Activated naive CD4-positive, alpha-beta T cell treated with Interleukin-2 at 50 U/mL for 16 hours (primary cell): ENCODE results near the gene MIEN1.
"Not testable (repeated sequence)": the region's sequence is repeated elsewhere in the genome, so short reads cannot be mapped to it uniquely, and the experiment has no call there.

Experiments
- DNase-seq: peaks from one replicate; pipeline ENCODE4 v3.0.0-alpha.2; 2020

Gene MIEN1, protein sequence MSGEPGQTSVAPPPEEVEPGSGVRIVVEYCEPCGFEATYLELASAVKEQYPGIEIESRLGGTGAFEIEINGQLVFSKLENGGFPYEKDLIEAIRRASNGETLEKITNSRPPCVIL

DNA sequence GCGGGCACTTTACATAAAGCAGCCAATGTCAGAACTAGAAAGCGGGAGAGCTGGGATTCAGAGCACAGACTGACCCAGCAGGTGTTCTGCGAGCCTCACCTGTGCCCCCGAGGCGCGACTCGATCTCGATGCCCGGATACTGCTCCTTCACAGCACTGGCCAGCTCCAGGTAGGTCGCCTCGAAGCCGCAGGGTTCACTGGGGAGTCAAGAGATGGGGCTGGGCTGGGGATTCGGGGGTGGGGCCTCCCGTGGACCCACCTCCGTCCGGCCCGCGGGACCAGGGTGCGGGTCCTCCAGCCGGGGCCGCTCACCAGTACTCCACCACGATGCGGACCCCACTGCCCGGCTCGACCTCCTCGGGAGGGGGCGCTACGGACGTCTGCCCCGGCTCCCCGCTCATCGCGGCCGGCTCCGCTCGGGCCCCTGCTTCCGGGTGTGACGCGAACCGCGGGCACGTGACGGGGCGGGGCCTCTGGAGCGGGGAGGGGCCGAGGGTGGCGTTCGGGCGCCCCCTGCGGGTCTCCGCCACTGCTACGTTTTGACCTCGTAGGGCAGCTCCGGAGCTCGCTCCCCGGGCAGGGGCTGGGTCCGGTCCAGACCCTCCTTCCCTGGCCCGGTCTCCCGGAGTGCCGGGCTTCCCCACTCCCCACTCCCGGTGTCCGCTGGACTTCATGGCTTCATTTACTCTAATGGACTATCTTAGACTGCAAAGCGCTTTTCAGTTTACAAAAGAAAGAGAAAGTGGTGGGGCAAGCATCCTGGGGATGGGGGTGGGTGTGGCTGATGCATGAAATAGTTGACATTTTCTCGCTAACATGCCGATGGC, at the start of gene MIEN1:
TSS of gene MIEN1 (minus strand) at position 438 of the 827 bp plus-strand sequence. CDS start at position 401, 37 bp downstream.
- peak; percentile 94 for DNase-seq

DNA sequence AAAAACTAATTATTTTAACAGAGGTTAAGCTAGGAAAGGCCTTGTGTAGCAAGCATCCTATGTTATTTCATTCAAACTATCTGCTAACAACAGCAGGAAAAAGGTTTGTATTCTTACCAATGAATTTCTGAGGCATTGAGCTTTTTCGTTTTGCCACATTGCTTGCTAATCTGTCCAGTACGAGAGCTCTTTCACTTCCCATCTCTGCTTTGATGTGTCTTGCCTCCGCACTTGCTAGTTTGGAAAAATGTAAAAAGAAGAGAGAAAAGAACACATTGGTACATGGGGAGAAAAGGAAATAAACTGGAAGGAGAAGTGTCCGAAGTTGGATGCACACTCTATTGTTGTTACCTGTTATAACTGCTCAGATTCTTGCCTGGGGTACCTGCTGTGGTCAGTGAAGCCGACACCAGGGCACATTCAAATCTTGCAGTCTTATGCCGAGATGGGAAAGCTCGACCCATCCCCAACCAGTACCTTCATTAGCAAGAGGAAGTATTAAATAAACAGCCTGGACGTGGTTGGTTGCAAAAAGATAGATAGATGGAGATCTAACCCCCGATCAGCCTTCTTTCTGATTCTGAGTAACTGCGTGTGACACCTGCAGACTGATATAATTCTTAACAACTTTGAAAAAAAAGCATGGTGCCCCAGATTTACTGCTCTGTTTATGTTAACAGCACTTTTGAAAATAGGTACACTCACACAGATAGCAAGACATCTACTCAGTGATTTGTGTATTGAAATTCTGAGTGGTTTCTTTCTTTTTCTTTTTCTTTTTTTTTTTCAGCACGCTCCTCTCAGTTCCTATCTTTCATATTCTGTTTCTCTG, 47.4 kb upstream of the MIEN1 start:
- no peak for DNase-seq

DNA sequence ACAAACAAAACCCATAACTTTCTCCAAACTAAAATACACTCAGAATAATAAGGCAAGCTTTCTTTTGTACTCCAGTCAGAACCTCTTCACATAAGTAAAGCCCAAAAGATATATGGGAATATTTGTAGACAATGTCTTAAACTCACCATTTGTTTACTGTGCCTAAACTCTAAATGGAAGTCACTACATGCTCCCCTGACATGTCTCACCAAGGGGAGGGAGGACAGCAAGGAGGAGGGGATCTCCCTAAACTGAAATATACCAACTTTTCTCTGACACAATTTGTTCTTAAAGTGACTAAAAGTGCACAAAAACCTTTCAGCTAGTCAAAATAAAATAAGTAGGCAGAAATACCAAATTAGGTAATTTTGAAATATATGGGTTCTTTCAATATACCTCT, 45.9 kb upstream of the MIEN1 start:
- no peak for DNase-seq

DNA sequence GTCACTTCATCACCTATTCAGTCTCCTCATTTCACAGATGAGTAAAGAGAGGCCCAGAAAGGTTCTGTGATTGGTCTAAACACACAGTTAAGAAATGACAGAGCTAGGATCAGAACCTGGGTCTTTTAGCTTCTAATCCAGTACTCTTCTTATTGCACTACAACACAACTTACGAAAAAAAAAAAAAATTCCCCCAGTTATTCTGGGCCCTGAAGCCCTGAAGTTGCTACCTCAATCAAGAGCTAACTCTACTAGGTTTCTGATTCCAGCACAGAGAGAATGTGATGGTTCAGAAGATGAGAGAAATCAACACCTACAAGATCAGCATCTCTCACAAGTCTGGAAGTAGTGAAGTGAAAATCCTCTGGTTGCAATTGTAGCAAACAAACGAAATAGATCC, 44.7 kb upstream of the MIEN1 start:
- DNase-seq = no peak

DNA sequence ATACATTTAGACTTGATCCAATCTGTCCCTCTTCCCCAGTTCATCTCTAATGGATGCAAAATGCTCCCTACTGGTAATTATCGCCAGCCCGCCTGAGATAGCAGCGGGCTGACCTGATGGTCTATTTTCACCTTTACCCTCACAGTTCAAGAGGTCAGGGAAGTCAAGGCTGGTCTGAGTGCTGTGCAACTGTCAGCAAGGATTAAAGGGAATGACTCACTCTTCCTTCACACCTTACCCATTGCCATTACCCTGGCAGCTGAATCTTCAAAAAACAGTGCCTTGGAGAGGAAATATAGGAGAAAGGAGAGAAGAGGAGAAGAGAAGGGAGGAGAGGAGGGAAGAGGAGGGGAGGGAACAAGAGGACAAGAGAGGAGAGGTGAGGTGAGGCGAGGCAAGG, 43.7 kb upstream of the MIEN1 start:
- DNase-seq = no peak

DNA sequence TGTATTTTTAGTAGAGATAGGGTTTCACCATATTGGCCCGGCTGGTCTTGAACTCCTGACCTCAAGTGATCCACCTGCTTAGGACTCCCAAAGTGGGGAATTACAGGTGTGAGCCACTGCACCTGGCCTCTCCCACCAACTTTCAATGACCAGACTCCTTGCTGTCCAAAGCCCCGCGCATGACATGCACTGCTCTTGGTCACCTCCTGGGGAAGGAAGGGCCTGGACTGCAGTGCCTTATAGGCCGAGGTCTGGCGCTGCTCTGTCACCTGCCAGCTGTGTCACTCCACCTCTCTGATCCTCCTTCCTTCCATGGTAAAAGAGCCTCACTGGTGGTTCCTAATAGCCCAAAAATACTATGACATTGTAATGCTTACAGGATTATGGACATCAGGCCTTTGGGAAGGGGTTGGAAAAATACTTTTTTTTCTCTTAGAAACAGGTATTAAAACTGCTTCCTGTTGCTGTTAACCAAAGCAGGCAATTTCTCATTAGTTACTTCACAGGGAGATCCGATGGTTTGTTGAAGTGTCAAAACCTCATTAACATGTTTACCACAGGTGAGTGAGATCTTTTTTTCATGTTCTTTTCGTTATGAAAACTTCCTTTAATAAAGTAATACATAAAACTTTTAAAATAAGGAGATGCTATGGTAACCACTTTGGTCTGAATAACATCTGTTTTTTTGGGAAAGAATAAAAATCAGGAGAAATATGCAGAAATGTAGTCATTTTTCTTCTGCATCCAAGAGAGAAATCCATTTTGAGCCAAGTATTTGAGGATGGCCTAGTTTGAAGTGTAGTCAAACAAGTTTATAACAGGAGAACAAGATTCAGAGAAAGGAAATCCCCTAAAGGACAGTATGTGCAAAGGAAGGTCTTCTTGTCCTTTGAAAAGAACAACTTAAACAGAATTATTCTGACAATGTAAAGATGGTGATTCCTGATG, 42.9 kb upstream of the MIEN1 start:
- DNase-seq = no peak

DNA sequence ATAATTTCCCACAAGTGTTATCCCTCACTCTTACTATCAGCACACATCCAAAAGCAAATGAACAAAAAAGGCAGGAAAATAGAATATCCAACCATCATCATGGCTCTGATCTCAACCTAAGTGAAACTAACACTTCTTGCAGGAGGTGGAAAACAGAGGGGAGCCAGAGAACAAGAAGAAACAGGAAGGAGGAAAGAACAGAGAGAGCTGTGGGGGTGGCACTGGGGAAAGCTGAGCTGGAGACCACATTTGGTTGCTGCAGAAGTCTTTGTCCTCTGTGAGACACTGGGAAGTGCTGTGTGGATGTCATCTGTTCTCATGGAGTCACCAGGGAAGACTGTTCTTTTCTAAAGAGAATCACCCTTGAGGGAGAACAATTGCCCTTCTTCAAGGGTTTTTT, 42.1 kb upstream of the MIEN1 start:
- DNase-seq = no peak

DNA sequence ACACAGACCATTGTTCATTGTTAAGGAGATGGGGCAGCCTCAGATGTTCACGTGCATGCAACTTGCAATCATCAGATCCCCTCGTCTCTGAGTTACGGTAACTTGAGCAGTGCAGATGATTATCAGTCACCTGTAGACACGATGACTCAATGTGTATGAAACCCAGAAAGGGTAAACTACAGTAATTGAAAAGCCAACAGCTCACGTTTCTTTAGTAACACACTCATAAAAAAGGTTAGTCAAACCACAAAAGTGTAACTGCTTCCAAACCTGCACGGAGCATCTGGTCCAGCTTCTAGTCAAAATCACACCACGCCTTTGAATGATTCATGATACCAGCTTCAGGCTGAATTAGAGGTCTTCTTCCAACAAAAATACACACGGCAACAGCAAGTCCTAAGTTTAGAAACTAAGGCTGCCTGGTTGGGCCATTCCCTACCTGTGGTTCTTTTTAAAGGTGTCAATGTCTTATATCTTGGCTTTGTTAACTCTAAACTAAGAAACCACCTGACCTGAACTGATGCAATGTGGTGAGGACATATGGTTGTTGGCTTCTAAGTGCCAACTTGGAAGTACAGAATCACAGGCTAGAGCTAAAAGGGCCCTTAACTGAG, 39.7 kb upstream of the MIEN1 start:
- peak; percentile 69 for DNase-seq

DNA sequence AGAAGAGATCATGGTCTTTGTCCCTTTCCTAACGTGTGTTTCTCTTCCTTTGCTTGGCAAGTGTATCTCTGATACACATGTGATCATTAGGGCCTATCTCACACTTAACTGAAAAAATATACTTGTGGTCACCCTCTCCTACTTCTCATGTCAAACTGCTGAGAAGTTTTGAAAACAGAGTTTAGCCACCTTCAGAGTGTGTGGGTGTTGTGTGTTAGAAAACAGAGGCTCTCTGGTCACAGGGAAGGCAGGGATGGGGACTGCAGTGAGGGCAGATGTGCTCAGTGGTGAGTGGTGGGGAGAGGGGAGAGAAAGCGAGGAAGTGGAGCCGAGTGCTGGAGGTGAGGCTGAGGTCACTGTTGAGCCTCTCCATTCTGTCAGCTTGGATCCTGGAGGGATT, 36.8 kb upstream of the MIEN1 start:
- no peak for DNase-seq

DNA sequence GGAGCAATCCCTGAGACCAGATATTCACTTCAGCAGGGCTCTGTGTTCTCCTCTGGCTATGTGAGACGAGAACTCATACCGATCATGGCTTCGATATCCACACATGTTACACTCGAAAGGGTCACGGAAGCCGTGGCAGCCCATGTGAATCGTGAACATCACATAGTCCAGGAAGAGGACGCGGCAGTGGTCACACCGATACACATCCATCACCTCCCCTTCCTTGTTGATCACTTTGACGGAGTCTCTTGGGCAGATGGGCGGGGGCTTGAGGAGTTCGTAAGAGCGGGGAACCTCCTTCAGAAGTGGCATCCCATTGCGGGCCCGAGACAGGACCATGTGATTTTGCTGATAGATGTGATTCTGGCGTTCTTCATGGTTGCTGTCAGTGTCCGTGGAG, 35.4 kb upstream of the MIEN1 start:
- no peak for DNase-seq

DNA sequence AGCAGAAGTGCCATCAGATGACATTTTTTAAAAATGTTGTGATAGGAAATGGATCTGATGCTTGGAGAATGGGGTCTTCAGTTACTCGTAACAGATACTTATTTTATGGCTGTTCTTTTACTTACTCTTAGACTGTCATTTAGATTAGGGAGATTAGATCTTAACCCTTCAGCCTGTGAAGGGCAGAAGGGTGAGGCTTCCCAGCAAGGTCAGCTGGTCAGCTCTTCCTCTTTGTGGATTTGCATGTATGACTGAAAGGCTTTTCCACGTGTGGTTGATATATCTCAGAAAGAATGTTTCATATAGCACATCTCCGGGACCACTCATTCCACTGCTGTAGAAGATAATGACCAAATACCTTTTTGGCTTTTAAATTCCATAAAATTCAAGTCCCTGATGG, 34.8 kb upstream of the MIEN1 start:
- DNase-seq = no peak

DNA sequence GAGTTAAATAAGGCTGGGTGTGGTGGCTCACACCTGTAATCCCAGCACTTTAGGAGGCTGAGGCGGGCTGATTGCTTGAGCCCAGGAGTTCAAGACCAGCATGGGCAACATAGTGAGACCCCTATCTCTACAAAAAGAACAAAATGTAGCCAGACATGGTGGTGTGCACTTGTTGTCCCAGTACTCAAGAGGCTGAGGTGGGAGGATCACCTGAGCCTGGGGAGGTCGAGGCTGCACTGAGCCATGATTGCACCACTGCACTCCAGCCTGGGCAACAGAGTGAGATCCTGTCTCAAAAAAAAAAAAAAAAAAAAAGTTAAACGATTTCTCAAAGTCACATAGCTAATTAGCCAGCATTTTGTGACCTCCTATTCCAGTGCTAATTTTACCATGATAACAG, 33.8 kb upstream of the MIEN1 start:
- not testable (repeated sequence) for DNase-seq

DNA sequence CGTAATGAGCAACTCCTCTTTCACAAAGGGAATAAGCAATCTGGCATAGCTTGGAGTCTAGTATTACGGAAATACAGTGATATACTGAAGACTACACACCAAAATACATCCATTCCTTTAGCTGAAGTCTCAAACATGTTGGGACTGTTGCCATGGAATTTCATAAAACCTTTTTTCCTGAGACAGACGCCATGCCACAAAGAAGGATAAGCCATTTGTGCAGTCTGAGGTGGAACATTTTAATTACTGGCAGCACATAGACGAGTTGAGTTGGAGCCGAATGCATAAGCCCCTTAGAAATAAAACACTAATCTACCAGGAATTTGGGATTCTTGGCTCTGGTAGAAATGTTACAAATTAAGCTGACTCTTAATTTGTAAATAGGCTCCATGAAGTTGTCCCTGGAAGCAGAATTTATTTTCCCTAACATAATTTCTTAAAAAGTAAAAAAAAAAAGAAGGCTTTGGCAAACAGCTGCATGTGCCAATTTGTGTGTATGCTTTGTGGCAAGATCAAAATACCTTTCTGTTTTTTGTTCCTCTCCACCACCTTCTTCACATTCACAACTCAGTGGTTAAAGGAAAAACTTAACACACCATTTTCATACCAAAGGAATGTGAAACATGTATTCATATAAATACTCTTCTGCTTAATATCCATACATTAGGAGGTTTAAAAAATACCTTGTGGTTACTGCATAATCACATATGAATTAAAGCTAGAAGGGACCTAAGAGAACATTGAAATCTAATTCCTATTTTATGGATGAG, 32.9 kb upstream of the MIEN1 start:
- DNase-seq = no peak

DNA sequence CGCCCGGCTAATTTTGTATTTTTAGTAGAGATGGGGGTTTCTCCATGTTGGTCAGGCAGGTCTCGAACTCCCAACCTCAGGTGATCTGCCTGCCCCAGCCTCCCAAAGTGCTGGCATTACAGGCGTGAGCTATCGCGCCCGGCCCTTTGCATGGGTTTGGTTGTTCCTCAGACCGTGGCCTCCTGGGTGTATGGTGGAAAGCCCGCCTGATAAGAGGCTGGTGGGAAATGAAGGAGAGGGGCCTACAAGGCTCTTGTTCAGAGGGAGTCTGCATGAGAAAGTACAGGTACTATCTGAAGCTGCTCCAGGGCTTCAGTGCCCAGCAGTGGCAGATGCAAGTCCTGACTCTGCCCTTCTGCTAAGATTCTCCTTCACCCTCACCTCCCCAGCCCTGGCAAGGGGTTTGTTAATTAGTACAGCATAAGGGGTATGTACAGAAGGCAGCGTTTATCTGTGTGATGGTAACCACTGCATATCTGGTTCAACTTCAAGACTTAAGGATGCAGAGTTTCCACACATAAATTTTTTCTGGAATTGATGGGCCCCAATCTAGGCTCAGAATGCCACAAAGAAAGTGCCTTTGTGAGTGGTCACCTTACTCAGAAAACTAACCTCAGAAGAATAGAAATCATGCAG, 31.6 kb upstream of the MIEN1 start:
- no peak for DNase-seq

DNA sequence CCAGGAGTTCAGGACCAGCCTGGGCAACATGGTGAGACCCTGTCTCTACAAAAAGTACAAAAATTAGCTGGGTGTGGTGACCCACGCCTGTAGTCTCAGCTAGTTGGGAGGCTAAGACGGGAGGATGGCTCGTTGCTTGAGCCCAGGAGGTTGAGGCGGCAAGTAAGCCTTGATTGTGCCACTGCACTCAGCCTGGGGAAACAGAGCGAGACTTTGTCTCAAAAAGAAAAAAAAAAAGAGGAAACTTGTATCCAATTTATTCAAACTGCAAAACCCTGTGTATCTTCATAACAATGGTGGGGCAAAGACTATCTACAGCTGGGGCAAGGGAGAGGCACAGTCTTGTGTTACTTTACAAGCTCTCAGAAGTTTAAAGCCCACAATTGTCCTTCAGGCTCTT, 28.9 kb upstream of the MIEN1 start:
- no peak for DNase-seq

DNA sequence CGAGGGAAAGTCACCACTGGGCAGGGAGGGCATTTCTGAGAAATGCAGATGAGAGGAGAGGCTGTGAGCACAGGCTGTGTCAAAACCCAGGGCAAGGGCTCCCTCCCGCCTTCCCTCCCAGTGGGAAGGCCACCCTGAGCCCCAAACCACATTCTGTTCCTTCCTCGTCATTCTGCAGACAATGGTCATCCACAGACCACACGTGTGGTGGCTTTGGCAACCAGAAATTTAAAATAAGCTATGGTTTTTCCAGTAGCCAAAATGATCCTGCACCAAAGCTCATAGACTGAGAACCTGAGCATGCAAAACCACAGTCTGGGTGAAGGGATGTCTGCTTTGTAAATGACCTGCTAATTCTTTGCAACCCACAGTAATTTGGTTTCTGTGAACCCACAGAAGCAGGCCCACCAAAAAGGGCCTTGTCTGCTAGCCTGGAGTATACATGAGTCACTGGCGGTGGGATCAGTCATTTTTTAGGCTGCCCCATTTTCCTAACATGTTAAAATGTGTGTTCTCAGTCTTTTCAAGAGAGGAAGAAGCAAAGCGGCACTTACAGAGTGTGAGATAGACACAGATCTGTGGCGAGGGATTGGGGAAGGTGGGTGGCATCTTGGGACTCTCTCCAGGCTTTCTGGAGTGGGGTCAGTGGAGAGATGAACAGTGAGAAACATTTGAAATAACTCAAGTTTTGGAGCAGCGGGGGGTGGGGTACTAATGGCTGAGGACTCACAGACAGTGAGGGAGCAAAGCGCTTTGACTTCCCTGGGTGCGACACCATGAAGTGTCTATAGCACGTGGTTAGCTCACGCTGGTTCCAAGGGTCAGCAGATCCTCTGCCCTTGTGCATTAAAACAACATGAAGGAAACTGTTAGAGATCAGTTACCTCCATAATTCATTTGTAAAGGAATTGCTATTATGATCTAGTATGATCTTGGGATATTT, 27.9 kb upstream of the MIEN1 start:
- DNase-seq = peak; percentile 64

DNA sequence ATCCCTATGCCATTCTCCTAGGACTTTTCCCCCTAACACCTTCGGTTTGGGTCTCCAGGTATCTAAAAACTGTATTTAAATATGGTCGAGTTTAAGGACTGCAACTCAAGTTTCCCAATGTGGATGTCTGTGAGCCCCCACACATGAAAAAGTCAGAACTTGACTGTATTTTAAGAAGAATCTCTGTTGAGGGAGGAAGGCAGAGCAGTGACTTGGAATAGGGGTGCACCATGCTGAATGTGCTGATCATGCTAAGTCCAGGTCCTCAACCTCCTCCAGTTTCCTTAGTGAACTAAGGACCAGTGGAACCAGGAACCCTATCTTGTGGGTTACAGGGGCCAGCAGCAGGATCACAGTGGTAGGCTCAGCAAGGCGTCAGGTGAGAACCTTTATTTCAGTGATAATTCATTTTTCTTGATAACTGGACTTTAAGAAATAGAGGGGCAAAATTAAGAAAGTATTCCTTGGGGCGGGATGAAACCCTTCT, 26.9 kb upstream of the MIEN1 start:
- no peak for DNase-seq

DNA sequence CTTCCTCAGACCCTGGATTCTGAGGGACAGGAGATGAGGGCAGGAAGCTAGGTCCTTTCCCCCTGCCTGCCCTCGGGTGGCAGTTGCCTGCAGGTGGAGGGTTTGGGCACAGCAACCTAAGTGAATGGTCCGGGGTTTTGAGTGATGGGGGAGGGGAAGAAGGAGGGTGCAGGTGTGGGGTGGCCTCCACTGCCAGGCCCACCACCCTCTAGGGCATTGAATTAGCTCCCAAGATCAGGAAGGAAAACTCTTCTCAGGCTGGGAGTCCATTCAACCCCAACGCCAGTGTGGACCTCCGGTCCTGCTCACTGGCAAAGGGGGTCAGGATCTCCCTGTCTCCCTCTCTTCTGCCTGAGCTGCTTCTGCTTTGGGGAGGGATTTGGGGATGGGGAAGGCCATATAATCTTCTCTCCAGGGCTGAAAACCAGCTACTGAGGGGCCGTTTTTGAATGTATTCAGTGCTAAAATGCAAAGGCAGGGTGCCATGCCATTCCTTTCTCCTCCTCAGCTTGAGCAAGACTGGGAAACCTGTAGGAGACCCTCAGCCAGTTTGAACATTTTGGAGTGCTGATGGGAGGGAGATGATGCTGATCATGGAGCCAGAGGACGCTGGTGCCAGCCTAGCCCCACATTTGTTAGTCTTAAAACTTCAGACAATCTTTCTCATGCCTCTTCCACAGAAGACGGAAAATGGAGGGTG, 26.2 kb upstream of the MIEN1 start:
- DNase-seq = no peak
